WTC11 (cell line): ENCODE results near the gene GPR75. TPM values are rescaled to one million over a fixed set of nuclear protein-coding genes. Genes with fewer than 3 reads are reported as not detected.

ENCODE experiments used
- ATAC-seq: fragments of 200-7000 bp; cut with Tn5 transposase; 2 replicates; pipeline ENCODE4 v1.10.0; 2021; ENCODE audit warnings: mild to moderate bottlenecking, moderate library complexity
- CTCF ChIA-PET: fragments of 300-600 bp; sonication (Branson Sonifier 250); formaldehyde crosslinking; loops from one replicate; lab custom pipeline; 2021; ENCODE audit warnings: antibody characterized with exemption; lab: Charles Lee
- POLR2A ChIA-PET: fragments of 350-600 bp; sonication (Branson Sonifier 250); formaldehyde crosslinking; loops from one replicate; lab custom pipeline; 2021; ENCODE audit warnings: antibody characterized with exemption; lab: Charles Lee
- DNase-seq: peaks from one replicate; pipeline ENCODE4 v3.0.0; 2021; ENCODE audit warnings: low spot score
- H3K27ac Mint-ChIP-seq: 2 replicates; pipeline ENCODE4 v1.8.0; 2021; ENCODE audit warnings: mixed read lengths
- H3K27me3 Mint-ChIP-seq: 2 replicates; pipeline ENCODE4 v1.8.0; 2021; ENCODE audit warnings: low read depth, mild to moderate bottlenecking, moderate library complexity, mixed read lengths
- H3K36me3 Mint-ChIP-seq: 2 replicates; pipeline ENCODE4 v1.8.0; 2021; ENCODE audit warnings: mixed read lengths
- H3K4me1 Mint-ChIP-seq: 2 replicates; pipeline ENCODE4 v1.8.0; 2022; ENCODE audit warnings: mixed read lengths
- H3K4me3 Mint-ChIP-seq: 2 replicates; pipeline ENCODE4 v1.8.0; 2021; ENCODE audit warnings: mild to moderate bottlenecking, moderate library complexity, mixed read lengths
- H3K9me3 Mint-ChIP-seq: 2 replicates; pipeline ENCODE4 v1.8.0; 2021; ENCODE audit warnings: mixed read lengths
- CREB1 ChIP-seq: sonication (generic); formaldehyde crosslinking; IDR thresholded peaks from 2 replicates; pipeline ENCODE4 v1.8.0; 2023; ENCODE audit warnings: mild to moderate bottlenecking, missing genetic modification reagents
- GABPB1 ChIP-seq: sonication (generic); formaldehyde crosslinking; IDR thresholded peaks from 2 replicates; pipeline ENCODE4 v1.8.1; 2023; ENCODE audit warnings: mild to moderate bottlenecking, missing genetic modification reagents
- JAZF1 ChIP-seq: fragments of 250-450 bp; sonication (Bioruptor Pico); IDR thresholded peaks from 2 replicates; pipeline ENCODE4 v1.9.0; 2021; ENCODE audit warnings: moderate library complexity, mild to moderate bottlenecking, inconsistent platforms
- JUN ChIP-seq: sonication (generic); formaldehyde crosslinking; IDR thresholded peaks from 2 replicates; pipeline ENCODE4 v1.8.0; 2023; ENCODE audit warnings: mild to moderate bottlenecking, missing genetic modification reagents
- MXD4 ChIP-seq: fragments of 250-450 bp; sonication (Bioruptor Pico); IDR thresholded peaks from 2 replicates; pipeline ENCODE4 v1.8.0; 2021; ENCODE audit warnings: mild to moderate bottlenecking, moderate library complexity, borderline replicate concordance
- MYBL2 ChIP-seq: sonication (generic); formaldehyde crosslinking; IDR thresholded peaks from 2 replicates; pipeline ENCODE4 v1.8.1; 2023; ENCODE audit warnings: mild to moderate bottlenecking, moderate library complexity, missing genetic modification reagents
- OVOL2 ChIP-seq: fragments of 250-450 bp; sonication (Bioruptor Pico); IDR thresholded peaks from 2 replicates; pipeline ENCODE4 v1.9.0; 2021; ENCODE audit warnings: mild to moderate bottlenecking, borderline replicate concordance
- ZNF138 ChIP-seq: sonication (generic); formaldehyde crosslinking; conservative IDR thresholded peaks from 2 replicates; pipeline ENCODE4 v1.8.1; 2022; ENCODE audit warnings: mild to moderate bottlenecking, moderate library complexity, missing genetic modification reagents
- ZNF219 ChIP-seq: sonication (generic); formaldehyde crosslinking; IDR thresholded peaks from 2 replicates; pipeline ENCODE4 v1.8.0; 2023; ENCODE audit warnings: missing genetic modification reagents, mild to moderate bottlenecking, borderline replicate concordance
- ZNF263 ChIP-seq: sonication (generic); formaldehyde crosslinking; IDR thresholded peaks from 2 replicates; pipeline ENCODE4 v1.8.1; 2022; ENCODE audit warnings: low read depth, mild to moderate bottlenecking, moderate library complexity, missing genetic modification reagents
- ZNF416 ChIP-seq: fragments of 250-450 bp; sonication (Bioruptor Pico); IDR thresholded peaks from 2 replicates; pipeline ENCODE4 v1.9.0; 2021; ENCODE audit warnings: mild to moderate bottlenecking, inconsistent platforms
- ZNF423 ChIP-seq: fragments of 250-450 bp; sonication (Bioruptor Pico); IDR thresholded peaks from 2 replicates; pipeline ENCODE4 v2.1.2; 2022; ENCODE audit warnings: mild to moderate bottlenecking, moderate library complexity
- ZNF671 ChIP-seq: fragments of 250-450 bp; sonication (Bioruptor Pico); IDR thresholded peaks from 2 replicates; pipeline ENCODE4 v1.8.0; 2021; ENCODE audit warnings: mild to moderate bottlenecking
- total RNA-seq: library from RNA; stranded (reverse); gene quantifications from 3 replicates; pipeline ENCODE4 v1.2.3, GENCODE V29; 2021
- TF ChIP-seq, protein P1 (sequence below): sonication (generic); formaldehyde crosslinking; IDR thresholded peaks from 2 replicates; pipeline ENCODE4 v1.8.0; 2023; ENCODE audit warnings: missing genetic modification reagents, mild to moderate bottlenecking, borderline replicate concordance
- TF ChIP-seq, protein P2 (sequence below): sonication (generic); formaldehyde crosslinking; IDR thresholded peaks from 2 replicates; pipeline ENCODE4 v1.8.1; 2023; ENCODE audit warnings: mild to moderate bottlenecking, missing genetic modification reagents, moderate library complexity
- TF ChIP-seq, protein P3 (sequence below): fragments of 250-450 bp; sonication (Bioruptor Pico); IDR thresholded peaks from 2 replicates; pipeline ENCODE4 v1.9.0; 2021; ENCODE audit warnings: moderate library complexity, mild to moderate bottlenecking, inconsistent platforms, borderline replicate concordance
- TF ChIP-seq, protein P4 (sequence below): sonication (generic); formaldehyde crosslinking; IDR thresholded peaks from 2 replicates; pipeline ENCODE4 v1.8.1; 2022; ENCODE audit warnings: mild to moderate bottlenecking, moderate library complexity, missing genetic modification reagents
- TF ChIP-seq, protein P5 (sequence below): sonication (generic); formaldehyde crosslinking; IDR thresholded peaks from 2 replicates; pipeline ENCODE4 v1.8.1; 2022; ENCODE audit warnings: mild to moderate bottlenecking, missing genetic modification reagents, moderate library complexity, borderline replicate concordance
- TF ChIP-seq, protein P6 (sequence below): sonication (generic); formaldehyde crosslinking; IDR thresholded peaks from 2 replicates; pipeline ENCODE4 v1.8.1; 2022; ENCODE audit warnings: low read depth, mild to moderate bottlenecking, moderate library complexity, missing genetic modification reagents, borderline replicate concordance
- TF ChIP-seq, protein P7 (sequence below): sonication (generic); formaldehyde crosslinking; IDR thresholded peaks from 2 replicates; pipeline ENCODE4 v1.8.1; 2023; ENCODE audit warnings: mild to moderate bottlenecking, missing genetic modification reagents
- TF ChIP-seq, protein P8 (sequence below): sonication (generic); formaldehyde crosslinking; IDR thresholded peaks from 2 replicates; pipeline ENCODE4 v1.8.0; 2022; ENCODE audit warnings: missing genetic modification reagents

Gene GPR75
- total RNA-seq, 1 experiment from 2014 or later: 2.2 TPM

DNA sequence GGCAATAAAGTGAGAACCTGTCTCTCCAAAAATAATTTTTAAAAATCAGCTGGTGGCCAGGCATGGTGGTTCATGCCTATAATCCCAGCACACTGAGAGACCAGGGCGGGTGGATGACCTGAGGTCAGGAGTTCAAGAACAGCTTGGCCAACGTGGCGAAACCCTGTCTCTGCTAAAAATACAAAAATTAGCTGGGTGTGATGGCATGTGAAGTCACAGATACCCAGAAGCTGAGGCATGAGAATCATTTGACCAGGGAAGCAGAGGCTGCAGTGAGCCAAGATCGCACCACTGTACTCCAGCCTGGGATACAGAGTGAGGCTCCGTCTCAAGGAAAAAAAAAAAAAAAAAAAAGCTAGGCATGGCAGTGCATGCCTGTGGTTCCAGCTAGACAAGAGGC lies 7.4 kb upstream of the GPR75 start:
- TF ChIP-seq ZNF671 (CRISPR knock-in tag): no peak
- TF ChIP-seq JAZF1: no peak
- TF ChIP-seq OVOL2: no peak
- no peak for TF ChIP-seq ZNF219 (CRISPR knock-in tag)
- TF ChIP-seq, protein P1, sequence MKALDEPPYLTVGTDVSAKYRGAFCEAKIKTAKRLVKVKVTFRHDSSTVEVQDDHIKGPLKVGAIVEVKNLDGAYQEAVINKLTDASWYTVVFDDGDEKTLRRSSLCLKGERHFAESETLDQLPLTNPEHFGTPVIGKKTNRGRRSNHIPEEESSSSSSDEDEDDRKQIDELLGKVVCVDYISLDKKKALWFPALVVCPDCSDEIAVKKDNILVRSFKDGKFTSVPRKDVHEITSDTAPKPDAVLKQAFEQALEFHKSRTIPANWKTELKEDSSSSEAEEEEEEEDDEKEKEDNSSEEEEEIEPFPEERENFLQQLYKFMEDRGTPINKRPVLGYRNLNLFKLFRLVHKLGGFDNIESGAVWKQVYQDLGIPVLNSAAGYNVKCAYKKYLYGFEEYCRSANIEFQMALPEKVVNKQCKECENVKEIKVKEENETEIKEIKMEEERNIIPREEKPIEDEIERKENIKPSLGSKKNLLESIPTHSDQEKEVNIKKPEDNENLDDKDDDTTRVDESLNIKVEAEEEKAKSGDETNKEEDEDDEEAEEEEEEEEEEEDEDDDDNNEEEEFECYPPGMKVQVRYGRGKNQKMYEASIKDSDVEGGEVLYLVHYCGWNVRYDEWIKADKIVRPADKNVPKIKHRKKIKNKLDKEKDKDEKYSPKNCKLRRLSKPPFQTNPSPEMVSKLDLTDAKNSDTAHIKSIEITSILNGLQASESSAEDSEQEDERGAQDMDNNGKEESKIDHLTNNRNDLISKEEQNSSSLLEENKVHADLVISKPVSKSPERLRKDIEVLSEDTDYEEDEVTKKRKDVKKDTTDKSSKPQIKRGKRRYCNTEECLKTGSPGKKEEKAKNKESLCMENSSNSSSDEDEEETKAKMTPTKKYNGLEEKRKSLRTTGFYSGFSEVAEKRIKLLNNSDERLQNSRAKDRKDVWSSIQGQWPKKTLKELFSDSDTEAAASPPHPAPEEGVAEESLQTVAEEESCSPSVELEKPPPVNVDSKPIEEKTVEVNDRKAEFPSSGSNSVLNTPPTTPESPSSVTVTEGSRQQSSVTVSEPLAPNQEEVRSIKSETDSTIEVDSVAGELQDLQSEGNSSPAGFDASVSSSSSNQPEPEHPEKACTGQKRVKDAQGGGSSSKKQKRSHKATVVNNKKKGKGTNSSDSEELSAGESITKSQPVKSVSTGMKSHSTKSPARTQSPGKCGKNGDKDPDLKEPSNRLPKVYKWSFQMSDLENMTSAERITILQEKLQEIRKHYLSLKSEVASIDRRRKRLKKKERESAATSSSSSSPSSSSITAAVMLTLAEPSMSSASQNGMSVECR (CRISPR knock-in tag): no peak
- TF ChIP-seq CREB1 (CRISPR knock-in tag): no peak
- no peak for TF ChIP-seq MYBL2
- no peak for TF ChIP-seq JUN (CRISPR knock-in tag)
- TF ChIP-seq, protein P2, sequence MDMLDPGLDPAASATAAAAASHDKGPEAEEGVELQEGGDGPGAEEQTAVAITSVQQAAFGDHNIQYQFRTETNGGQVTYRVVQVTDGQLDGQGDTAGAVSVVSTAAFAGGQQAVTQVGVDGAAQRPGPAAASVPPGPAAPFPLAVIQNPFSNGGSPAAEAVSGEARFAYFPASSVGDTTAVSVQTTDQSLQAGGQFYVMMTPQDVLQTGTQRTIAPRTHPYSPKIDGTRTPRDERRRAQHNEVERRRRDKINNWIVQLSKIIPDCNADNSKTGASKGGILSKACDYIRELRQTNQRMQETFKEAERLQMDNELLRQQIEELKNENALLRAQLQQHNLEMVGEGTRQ (CRISPR knock-in tag): no peak
- TF ChIP-seq GABPB1 (CRISPR knock-in tag): no peak
- TF ChIP-seq, protein P3, sequence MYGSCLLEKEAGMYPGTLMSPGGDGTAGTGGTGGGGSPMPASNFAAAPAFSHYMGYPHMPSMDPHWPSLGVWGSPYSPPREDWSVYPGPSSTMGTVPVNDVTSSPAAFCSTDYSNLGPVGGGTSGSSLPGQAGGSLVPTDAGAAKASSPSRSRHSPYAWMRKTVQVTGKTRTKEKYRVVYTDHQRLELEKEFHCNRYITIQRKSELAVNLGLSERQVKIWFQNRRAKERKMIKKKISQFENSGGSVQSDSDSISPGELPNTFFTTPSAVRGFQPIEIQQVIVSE (CRISPR knock-in tag): no peak
- TF ChIP-seq MXD4 (CRISPR knock-in tag): no peak
- no peak for TF ChIP-seq ZNF423 (CRISPR knock-in tag)
- TF ChIP-seq ZNF416 (CRISPR knock-in tag): no peak
- TF ChIP-seq, protein P4, sequence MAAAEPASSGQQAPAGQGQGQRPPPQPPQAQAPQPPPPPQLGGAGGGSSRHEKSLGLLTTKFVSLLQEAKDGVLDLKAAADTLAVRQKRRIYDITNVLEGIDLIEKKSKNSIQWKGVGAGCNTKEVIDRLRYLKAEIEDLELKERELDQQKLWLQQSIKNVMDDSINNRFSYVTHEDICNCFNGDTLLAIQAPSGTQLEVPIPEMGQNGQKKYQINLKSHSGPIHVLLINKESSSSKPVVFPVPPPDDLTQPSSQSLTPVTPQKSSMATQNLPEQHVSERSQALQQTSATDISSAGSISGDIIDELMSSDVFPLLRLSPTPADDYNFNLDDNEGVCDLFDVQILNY (CRISPR knock-in tag): no peak
- no peak for TF ChIP-seq ZNF263 (CRISPR knock-in tag)
- Mint-ChIP-seq H3K27ac (no peak overlapping the region), H3K4me3 (no peak overlapping the region), H3K27me3 (no peaks in the 10 kb centered on the region), H3K9me3 (no peaks in the 10 kb centered on the region), H3K4me1 (no peaks in the 10 kb centered on the region), H3K36me3 (peaks cover 31% of the 10 kb centered on the region)
- ATAC-seq: no peak
- no peak for DNase-seq
- CTCF ChIA-PET: interaction anchor here (0.6 kb wide), 1 partner anchor 1717 kb away, joined by 3 read pairs; no protein-coding TSS in a partner anchor
- POLR2A ChIA-PET: interaction anchor here (0.6 kb wide), 1 partner anchor 11 kb away, joined by 3 read pairs; no protein-coding TSS in a partner anchor

DNA sequence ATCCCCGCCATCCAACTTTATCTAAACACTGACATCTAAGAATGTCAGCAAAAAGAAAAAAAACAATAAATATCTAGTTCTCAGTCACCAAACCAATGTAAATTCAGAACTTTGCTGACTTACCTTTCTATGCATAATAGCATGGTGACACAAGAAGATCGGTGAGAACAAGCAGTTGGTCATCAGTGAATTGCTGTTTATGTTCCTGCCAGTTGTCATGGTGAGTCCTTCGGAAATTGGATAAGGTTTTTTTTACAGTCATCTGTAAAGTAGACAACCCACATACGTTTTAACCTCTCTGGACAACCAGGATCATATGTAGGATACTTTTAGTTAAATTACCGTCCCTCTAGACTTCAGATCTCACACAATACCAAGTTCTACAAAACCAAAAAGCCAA lies 6.2 kb upstream of the GPR75 start:
- CTCF ChIA-PET: no interaction called here
- Mint-ChIP-seq H3K9me3 (no peaks in the 10 kb centered on the region), H3K27me3 (no peaks in the 10 kb centered on the region), H3K36me3 (peaks cover 31% of the 10 kb centered on the region), H3K4me1 (peaks cover 1% of the 10 kb centered on the region), H3K4me3 (no peak overlapping the region), H3K27ac (no peak overlapping the region)
- no peak for ATAC-seq
- POLR2A ChIA-PET: no interaction called here
- no peak for DNase-seq
- no peak for TF ChIP-seq ZNF423 (CRISPR knock-in tag)
- TF ChIP-seq ZNF138 (CRISPR knock-in tag): no peak
- TF ChIP-seq, protein P5, sequence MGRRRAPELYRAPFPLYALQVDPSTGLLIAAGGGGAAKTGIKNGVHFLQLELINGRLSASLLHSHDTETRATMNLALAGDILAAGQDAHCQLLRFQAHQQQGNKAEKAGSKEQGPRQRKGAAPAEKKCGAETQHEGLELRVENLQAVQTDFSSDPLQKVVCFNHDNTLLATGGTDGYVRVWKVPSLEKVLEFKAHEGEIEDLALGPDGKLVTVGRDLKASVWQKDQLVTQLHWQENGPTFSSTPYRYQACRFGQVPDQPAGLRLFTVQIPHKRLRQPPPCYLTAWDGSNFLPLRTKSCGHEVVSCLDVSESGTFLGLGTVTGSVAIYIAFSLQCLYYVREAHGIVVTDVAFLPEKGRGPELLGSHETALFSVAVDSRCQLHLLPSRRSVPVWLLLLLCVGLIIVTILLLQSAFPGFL (CRISPR knock-in tag): no peak
- TF ChIP-seq, protein P6, sequence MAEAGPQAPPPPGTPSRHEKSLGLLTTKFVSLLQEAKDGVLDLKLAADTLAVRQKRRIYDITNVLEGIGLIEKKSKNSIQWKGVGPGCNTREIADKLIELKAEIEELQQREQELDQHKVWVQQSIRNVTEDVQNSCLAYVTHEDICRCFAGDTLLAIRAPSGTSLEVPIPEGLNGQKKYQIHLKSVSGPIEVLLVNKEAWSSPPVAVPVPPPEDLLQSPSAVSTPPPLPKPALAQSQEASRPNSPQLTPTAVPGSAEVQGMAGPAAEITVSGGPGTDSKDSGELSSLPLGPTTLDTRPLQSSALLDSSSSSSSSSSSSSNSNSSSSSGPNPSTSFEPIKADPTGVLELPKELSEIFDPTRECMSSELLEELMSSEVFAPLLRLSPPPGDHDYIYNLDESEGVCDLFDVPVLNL: no peak
- TF ChIP-seq, protein P7, sequence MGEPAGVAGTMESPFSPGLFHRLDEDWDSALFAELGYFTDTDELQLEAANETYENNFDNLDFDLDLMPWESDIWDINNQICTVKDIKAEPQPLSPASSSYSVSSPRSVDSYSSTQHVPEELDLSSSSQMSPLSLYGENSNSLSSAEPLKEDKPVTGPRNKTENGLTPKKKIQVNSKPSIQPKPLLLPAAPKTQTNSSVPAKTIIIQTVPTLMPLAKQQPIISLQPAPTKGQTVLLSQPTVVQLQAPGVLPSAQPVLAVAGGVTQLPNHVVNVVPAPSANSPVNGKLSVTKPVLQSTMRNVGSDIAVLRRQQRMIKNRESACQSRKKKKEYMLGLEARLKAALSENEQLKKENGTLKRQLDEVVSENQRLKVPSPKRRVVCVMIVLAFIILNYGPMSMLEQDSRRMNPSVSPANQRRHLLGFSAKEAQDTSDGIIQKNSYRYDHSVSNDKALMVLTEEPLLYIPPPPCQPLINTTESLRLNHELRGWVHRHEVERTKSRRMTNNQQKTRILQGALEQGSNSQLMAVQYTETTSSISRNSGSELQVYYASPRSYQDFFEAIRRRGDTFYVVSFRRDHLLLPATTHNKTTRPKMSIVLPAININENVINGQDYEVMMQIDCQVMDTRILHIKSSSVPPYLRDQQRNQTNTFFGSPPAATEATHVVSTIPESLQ (CRISPR knock-in tag): no peak
- TF ChIP-seq, protein P8, sequence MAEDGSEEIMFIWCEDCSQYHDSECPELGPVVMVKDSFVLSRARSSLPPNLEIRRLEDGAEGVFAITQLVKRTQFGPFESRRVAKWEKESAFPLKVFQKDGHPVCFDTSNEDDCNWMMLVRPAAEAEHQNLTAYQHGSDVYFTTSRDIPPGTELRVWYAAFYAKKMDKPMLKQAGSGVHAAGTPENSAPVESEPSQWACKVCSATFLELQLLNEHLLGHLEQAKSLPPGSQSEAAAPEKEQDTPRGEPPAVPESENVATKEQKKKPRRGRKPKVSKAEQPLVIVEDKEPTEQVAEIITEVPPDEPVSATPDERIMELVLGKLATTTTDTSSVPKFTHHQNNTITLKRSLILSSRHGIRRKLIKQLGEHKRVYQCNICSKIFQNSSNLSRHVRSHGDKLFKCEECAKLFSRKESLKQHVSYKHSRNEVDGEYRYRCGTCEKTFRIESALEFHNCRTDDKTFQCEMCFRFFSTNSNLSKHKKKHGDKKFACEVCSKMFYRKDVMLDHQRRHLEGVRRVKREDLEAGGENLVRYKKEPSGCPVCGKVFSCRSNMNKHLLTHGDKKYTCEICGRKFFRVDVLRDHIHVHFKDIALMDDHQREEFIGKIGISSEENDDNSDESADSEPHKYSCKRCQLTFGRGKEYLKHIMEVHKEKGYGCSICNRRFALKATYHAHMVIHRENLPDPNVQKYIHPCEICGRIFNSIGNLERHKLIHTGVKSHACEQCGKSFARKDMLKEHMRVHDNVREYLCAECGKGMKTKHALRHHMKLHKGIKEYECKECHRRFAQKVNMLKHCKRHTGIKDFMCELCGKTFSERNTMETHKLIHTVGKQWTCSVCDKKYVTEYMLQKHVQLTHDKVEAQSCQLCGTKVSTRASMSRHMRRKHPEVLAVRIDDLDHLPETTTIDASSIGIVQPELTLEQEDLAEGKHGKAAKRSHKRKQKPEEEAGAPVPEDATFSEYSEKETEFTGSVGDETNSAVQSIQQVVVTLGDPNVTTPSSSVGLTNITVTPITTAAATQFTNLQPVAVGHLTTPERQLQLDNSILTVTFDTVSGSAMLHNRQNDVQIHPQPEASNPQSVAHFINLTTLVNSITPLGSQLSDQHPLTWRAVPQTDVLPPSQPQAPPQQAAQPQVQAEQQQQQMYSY: no peak
